SH-SY5Y (cell line): ENCODE results near the gene CDC42SE2.

ENCODE experiments used
- GATA2 ChIP-seq: IDR thresholded peaks from 2 replicates; pipeline ENCODE4 v1.6.1; 2011; ENCODE audit warnings: mild to moderate bottlenecking, low read depth, low read length
- GATA3 ChIP-seq: IDR thresholded peaks from 2 replicates; pipeline ENCODE4 v1.6.1; 2011; ENCODE audit warnings: low read depth, mild to moderate bottlenecking, low read length, moderate library complexity

DNA sequence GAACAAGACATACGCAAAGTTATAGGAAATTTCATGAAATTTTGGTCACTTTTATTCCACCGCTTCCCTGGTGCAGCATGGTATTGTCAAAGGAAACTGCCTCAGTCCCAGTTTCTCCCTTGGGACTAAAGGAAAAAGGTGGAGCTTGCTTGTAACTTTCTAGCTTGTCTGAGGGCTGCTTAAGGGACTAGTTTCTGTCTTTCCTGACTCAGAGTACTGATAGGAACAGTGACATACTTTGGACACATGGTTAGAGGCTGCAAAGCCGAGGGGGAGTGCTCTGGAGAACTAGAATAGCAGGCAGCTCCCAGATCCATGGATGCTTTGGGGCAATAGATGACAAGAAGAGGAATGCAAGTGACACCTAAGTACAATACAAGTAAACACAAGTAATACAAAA lies 136.7 kb downstream of the CDC42SE2 start:
- TF ChIP-seq GATA2 (no peak), GATA3 (no peak)
